Measurements from ENCODE around the gene ZNF565.
"Not testable (repeated sequence)": the region's sequence is repeated elsewhere in the genome, so short reads cannot be mapped to it uniquely, and the experiment has no call there.

ZNF565 gene

GRCh38 chr19:36214386-36215275 lies at the start of gene ZNF565, which contains the start of gene ZNF146:
ZNF565 (minus strand) TSS chr19:36214665; CDS start chr19:36201985, 12,680 bp downstream.
ZNF146 (plus strand) TSS chr19:36215106; CDS start chr19:36236441, 21,335 bp downstream.
- peak; percentile 90 for DNase-seq (ENCODE audit: low read depth)

DNA sequence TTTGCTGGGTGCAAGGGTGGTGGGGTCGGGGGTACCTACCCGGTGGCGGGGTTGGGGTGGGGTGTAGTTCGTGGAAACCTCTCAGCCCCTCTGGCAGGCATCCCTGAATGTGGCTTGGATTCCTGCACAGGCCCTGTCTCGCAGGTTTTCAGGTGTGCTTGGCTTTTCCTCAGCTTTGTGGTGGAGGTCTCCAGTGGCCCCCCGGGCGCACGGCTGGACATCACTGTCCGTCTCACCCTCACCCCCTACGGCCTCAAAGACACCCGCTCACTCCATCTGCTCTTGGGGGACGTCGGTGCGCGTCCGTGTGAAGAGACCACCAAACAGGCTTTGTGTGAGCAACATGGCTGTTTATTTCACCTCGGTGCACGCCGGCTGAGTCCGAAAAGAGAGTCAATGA lies 44.7 kb upstream of the ZNF565 start:
- no peak for DNase-seq (ENCODE audit: low read depth)

DNA sequence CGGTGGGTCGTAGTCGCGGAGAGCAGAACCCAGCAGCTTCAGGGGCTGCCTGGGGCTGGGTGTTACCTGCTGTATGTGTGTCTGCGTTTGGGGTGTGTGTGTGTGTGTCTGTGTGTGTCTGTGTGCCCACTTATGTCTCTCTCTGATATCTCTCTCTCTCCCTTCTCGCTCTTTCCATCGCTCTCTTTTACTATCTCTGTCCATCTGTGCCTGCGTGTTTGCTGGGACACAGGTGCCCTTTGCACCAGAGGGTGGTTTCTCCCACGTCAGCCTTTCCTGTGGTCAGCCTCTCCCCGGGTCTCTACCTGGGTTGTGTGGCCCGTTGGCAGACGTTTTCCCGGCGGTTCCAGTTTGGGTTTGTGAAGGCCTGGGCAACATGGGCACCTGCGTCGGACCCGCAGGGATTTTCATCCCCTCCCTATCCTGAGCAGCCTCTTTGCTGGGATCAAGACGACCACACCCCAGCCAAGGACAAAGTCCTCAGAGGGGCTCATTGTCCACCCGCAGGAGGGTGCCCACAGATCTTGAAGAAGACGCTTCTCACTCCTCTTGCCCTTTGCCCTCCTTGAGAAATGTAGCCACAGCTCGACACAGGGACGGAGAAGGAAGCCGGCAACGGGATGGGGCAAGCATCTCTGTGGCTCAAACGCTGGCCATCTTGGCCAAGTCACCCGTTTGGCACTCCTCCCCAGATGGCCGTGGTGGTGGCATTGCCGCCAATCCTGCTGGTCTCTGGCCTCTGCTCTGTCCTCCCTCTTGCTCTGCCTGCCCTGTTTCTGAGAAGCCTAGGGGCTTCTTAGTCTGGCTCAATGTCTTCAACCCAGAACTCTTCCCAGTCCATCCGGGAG lies 43.8 kb upstream of the ZNF565 start:
- DNase-seq (ENCODE audit: low read depth), result no peak

- DNase-seq (ENCODE audit: low read depth), result no peak
Observed at GRCh38 chr19:36257520-36257876, 43.0 kb upstream of the ZNF565 start.

DNA sequence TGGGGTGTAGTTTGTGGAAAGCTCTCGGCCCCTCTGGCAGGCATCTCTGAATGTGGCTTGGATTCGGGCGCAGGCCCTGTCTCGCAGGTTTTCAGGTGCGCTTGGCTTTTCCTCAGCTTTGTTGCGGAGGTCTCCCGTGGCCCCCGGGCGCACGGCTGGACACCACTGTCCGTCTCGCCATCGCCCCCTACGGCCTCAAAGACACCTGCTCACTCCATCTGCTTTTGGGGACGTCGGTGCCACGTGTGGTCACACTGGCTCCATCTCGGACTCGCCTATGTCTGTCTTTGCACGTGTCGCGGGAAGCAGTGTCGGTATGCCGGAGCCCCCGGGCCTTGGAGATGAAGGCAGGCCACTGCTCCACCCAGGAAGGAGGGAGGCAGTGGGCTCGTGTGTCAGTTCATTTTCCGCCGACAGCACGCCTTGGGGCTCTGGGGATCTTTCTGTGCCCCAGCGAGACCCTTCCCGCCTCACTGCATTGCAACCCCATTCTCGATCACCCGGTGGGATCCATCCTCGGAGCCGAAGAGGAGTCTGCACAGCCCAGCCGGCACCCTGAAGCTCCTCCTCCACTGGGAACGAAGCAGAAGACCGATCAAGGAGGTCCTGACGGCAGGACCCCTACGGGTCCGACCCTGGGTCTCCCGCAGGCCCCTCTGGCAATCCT lies 42.5 kb upstream of the ZNF565 start:
- DNase-seq (ENCODE audit: low read depth), result no peak

GRCh38 chr19:36256064-36256463 lies 41.6 kb upstream of the ZNF565 start:
- DNase-seq (ENCODE audit: low read depth), result no peak

DNA sequence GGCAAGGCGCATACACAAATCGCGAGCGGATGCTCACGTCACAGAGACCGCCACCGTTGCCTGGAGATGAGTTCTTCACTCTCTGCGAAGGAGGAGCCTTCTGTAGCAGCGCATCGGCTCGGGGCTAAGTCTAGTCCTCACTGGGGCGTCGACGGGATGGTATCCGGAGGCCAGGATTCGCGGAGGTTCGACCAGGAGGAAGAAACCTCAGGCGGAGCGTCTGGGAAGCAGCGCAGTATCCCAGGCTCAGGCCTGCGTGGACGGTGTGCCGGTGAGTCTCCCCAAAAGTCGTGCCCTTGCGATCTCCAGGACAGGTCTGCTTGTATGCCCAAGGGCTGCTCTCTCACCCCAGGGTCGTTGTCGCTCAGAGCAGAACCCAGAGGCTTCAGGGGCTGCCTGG lies 40.9 kb upstream of the ZNF565 start:
- no peak for DNase-seq (ENCODE audit: low read depth)

DNA sequence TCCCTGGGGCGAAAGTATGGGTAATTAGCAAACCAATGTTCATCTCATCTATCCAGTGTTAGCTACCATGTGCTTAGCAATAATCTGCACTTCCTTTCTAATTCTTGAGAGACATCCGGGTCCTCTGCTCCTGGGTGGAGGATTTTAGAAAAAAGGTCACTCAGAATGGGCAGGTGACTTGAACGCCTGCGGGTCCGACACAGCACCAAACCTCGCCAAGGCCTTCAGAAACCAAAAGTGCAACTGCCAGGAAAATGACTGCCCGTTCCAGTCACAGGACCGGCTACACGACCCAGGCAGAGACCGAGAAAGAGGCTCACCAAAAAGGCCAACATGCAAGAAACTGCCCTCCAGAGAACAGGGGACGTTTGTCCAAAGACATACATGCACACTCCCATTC lies 40.4 kb upstream of the ZNF565 start:
- no peak for DNase-seq (ENCODE audit: low read depth)

DNA sequence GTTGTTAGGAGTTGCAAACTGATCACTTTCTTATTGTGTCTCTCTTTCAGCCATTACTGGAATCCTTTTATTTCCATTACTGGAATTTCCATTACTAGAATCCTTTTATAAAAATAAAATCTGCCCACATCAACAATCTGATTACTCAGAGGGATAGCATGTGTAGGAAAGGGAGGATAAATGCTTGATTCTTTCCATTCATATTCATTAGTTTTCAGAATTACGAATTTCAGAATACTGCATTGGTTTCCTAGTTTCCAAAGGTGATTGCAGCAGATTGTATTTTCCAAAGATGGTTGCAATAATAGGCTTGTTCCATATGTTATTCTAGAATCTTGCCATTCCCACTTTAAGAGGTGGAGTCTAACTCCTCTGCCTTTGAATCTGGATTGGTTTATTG lies 37.6 kb upstream of the ZNF565 start:
- no peak for DNase-seq (ENCODE audit: low read depth)

DNA sequence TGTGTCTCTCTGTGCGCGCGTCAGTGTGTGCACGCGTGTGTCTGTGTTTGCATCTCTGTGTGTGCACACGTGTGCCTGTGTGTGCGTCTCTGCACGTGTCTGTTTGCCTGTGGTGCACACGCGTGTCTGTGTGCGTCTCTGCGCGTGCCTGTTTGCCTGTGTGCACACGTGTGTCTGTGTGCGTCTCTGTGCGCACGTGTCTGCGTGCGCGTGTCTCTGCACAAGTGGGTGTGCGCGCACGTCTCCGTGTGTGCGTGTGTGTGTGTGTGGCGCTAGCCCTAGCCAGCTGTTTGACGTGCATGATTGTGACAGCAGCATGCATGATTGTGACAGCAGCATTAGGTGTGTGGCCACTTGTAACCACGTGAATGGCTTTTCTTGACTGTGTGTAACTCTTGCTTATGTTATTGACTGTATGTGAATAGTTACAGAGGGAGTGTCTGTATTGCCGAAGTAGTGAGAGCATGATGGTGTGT lies 31.6 kb upstream of the ZNF565 start:
- no peak for DNase-seq (ENCODE audit: low read depth)

- no peak for DNase-seq (ENCODE audit: low read depth)
Observed at GRCh38 chr19:36245210-36246005, 30.9 kb upstream of the ZNF565 start.

DNA sequence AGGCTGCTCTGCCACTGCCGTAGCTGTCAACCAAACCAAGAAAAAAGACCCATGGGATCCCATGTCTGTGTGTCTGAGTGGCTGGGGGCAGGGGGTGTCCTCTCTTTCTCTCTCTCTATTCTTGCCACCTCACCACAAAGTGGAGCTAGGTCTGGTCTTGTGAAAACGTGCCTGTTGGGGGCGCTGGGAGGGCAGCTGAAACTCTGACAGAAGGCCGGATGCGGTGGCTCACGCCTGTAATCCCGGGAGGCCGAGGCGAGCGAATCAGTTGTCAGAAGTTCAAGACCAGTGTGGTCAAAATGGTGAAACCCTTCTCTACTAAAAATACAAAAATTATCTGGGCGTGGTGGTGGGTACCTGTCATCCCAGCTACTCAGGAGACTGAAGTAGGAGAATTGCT lies 29.6 kb upstream of the ZNF565 start:
- DNase-seq (ENCODE audit: low read depth), result no peak

GRCh38 chr19:36236946-36237310 lies 22.5 kb upstream of the ZNF565 start:
- no peak for DNase-seq (ENCODE audit: low read depth)

DNA sequence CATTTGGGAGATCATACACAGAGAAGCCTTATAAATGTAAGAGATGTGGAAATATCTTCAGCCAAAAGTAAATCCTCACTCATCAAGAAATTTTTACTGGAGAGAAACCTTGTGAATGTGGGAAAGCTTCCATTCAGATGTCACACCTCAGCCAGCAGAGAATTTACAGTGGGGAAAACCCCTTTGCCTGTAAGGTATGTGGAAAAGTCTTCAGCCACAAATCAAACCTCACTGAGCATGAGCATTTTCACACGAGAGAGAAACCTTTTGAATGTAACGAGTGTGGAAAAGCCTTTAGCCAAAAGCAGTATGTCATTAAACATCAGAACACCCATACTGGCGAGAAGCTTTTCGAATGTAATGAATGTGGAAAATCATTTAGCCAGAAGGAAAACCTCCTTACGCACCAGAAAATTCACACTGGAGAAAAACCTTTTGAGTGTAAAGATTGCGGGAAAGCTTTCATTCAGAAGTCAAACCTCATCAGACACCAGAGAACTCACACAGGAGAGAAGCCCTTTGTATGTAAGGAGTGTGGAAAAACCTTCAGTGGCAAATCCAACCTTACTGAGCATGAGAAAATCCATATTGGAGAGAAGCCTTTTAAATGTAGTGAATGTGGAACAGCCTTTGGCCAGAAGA lies 22.0 kb upstream of the ZNF565 start:
- no peak for DNase-seq (ENCODE audit: low read depth)

- DNase-seq (ENCODE audit: low read depth), result not testable (repeated sequence)
Observed at GRCh38 chr19:36233626-36234025, 19.2 kb upstream of the ZNF565 start.

- DNase-seq (ENCODE audit: low read depth), result no peak
Observed at GRCh38 chr19:36225219-36225892, 10.9 kb upstream of the ZNF565 start.

- no peak for DNase-seq (ENCODE audit: low read depth)
Observed at GRCh38 chr19:36222503-36222902, 8.0 kb upstream of the ZNF565 start.

DNA sequence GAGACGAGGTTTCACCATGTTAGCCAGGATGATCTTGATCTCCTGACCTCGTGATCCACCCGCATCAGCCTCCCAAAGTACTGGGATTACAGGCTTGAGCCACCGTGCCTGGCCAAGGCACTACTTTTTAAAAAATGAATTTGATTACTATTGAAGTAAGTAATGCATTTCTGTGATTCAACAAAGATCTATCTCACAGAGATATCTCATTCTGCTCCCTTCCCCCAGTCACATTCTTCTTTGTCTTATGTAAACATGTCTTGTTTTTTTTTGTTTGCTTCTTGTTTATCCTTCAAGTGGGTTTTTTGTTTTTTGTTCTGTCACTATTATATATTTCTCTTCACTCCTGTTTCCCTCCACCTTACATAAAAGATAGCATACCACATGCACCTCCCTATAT lies 7.0 kb upstream of the ZNF565 start:
- no peak for DNase-seq (ENCODE audit: low read depth)

DNA sequence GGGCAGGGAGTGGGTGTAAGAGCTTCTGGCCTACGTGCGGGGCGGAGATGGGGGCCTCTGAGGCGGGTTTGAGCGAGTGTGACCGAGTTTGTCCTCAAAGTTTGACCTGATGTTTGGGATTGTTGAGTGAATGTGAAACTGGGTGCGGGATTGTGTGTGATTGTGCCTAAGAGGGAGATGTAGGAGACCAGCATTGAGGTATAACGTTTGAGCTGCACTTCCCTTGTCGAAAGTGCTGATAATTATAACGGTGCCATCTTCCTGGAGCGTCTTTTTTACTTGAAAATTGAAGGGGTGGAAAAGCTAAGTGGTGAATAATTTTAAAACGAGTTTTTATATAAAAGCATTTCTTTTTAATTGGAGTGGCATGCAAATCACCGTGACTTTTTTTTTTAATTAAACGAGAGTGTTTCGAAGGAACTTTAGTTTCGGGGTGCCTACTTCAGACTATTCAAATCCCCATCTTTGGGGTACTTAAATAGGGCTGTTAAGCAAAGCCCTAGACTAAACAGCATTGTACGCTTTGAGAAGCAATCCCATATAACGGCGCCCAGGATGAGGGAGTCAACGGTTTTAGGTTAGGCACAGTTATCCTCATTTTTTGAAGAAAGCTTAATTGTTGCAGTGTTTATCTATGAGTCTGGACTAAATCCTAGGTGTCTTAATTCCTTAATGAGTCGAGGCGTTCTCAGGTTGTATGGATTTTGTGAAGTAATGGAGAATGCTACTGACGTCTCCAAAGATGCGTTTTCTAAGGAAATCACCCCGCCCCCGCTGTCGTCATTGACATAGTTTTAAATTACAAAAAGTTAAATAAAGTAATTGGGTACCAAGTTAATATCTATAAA lies 1.0 kb upstream of the ZNF565 start:
- no peak for DNase-seq (ENCODE audit: low read depth)

DNA sequence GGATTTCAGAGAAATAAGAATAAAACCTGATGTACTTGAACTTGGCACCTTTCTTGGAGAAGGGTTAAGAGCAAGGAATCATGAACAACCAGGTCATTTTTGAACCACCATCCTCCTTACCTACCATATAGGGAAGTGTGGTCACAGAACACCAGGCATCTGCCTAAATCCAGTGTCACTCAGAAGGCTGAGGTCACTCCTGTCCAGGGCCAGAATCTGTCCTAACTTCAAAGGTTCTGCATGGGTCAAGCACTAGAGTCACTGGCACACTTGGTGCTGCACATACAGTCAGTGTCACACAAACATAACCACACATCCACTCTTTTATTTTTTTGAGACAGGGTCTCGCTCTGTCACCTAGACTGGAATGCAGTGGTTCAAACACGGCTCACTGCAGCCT lies 1.6 kb downstream of the ZNF565 start:
- DNase-seq (ENCODE audit: low read depth), result no peak
